ENCODE results near the gene ARHGAP15.

Gene ARHGAP15

DNA sequence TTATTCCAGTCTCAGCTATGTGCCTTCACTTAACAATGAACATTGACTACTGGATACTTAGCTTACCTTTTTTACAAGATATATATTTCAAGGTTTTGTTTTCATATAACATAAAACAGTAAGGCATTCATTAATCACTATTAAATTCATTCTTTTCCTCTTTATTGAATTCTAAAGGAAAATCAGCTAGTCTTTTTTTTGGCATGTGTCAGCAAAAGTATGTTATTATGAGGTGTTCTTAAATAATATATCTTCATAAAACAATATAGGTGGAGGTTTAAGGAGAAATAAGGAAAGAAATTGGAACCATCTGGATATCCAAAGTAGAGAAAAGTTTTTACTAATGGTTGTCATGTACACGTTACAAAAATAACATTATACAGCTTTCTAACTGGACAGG is 472.6 kb downstream of the ARHGAP15 start:
- no peak overlapping the region for H3K9ac ChIP-seq (ENCODE audit: insufficient read length, low read depth)
- no peak for DNase-seq (ENCODE audit: low read depth, low spot score)

DNA sequence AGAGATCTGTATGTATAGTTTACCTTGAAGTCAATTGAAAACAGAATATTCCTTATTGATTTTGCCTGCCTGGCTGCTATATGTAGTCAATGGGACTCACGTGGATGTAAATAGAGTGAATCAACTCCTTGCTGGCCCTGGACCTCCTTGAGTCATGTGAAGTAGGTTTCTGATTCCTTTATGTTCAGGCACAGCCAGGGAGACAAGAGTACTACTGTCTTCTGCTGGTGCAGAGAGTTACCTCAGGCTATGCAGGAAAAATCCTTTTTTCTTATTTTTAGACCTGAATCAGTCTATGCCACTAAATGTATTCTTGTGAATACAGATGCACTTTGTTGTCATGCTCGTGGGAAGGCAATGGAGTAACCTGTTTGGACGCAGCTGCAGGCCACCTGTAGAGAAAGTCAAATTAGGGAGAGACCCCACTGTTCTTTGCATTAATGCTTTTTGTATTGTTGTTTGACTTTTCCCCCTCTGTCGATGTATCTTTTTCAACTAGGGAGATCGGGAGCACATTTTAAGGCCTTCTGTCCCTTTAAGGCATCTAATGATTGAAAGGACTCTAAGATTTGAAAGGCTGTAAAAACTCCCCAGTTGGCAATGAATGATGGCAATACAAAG is 473.9 kb downstream of the ARHGAP15 start:
- TF ChIP-seq ZNF274 (IDR thresholded peaks at IDR 0.05; ENCODE audit: low read depth, low read length) (no peak), YY1 (IDR thresholded peaks at IDR 0.05; ENCODE audit: insufficient read depth, insufficient read length) (no peak), SUZ12 (IDR thresholded peaks at IDR 0.05; ENCODE audit: extremely low read depth, insufficient read depth, insufficient read length) (no peak)
- no peak for DNase-seq (ENCODE audit: low read depth, low spot score)
- Histone ChIP-seq H3K4me1 (ENCODE audit: insufficient read depth, insufficient read length) (no peaks in the 10 kb centered on the region), H3K9ac (ENCODE audit: insufficient read length, low read depth) (no peak overlapping the region), H3K27me3 (ENCODE audit: insufficient read depth, insufficient read length) (no peaks in the 10 kb centered on the region), H3K36me3 (ENCODE audit: insufficient read depth, insufficient read length, low read length) (no peaks in the 10 kb centered on the region), H3K4me3 (ENCODE audit: insufficient read length, low read depth) (no peak overlapping the region), H3K9me3 (ENCODE audit: insufficient read depth, low read length) (no peaks in the 10 kb centered on the region)

More for the DNA sequence above, 472.6 kb downstream of the ARHGAP15 start:
- Histone ChIP-seq H3K27me3 (ENCODE audit: insufficient read depth, insufficient read length) (no peaks in the 10 kb centered on the region), H3K4me3 (ENCODE audit: insufficient read length, low read depth) (no peak overlapping the region), H3K9me3 (ENCODE audit: insufficient read depth, low read length) (no peaks in the 10 kb centered on the region), H3K4me1 (ENCODE audit: insufficient read depth, insufficient read length) (no peaks in the 10 kb centered on the region), H3K36me3 (ENCODE audit: insufficient read depth, insufficient read length, low read length) (no peaks in the 10 kb centered on the region)
- TF ChIP-seq SUZ12 (IDR thresholded peaks at IDR 0.05; ENCODE audit: extremely low read depth, insufficient read depth, insufficient read length) (no peak), ZNF274 (IDR thresholded peaks at IDR 0.05; ENCODE audit: low read depth, low read length) (no peak), YY1 (IDR thresholded peaks at IDR 0.05; ENCODE audit: insufficient read depth, insufficient read length) (no peak)

DNA sequence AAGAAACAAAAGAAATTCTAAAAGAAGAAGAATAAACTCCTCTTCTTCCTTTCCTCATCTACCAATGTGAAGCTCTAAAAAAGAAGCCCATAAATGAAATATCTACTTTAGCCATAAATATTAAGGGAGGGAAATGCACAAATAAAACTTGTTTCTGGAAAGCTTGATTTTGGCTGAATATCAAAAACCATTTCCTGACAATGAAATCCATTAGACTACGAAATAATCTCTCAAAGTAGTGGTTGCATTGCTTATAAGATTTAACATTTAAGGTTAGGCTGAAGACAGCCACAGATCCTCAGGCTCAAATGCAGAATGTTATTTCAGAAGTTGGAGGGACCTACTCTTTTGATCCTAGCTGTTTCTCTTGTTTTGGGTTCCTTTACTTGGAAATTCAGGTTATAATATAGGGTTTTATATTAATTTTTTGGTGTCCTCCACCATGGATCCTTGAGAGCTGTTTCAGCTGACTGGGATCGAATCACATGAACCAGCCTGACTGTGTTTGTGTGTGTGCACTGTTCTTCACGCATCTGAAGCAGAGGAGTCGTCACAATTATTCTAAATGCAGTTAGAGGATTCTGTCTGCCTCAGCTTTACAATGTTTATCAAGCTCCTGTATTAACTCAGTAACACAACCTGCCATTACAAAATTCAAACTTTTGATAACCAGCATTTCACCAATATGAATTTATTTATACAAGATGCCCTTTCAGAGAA is 474.8 kb downstream of the ARHGAP15 start:
- no peak for DNase-seq (ENCODE audit: low read depth, low spot score)
- no peak overlapping the region for H3K9ac ChIP-seq (ENCODE audit: insufficient read length, low read depth)
- no peaks in the 10 kb centered on the region for H3K4me1 ChIP-seq (ENCODE audit: insufficient read depth, insufficient read length)
- no peaks in the 10 kb centered on the region for H3K36me3 ChIP-seq (ENCODE audit: insufficient read depth, insufficient read length, low read length)
- TF ChIP-seq SUZ12 (IDR thresholded peaks at IDR 0.05; ENCODE audit: extremely low read depth, insufficient read depth, insufficient read length) = no peak
- no peak for TF ChIP-seq ZNF274 (IDR thresholded peaks at IDR 0.05; ENCODE audit: low read depth, low read length)
- no peak overlapping the region for H3K4me3 ChIP-seq (ENCODE audit: insufficient read length, low read depth)
- no peaks in the 10 kb centered on the region for H3K27me3 ChIP-seq (ENCODE audit: insufficient read depth, insufficient read length)
- H3K9me3 ChIP-seq (ENCODE audit: insufficient read depth, low read length) = no peaks in the 10 kb centered on the region

DNA sequence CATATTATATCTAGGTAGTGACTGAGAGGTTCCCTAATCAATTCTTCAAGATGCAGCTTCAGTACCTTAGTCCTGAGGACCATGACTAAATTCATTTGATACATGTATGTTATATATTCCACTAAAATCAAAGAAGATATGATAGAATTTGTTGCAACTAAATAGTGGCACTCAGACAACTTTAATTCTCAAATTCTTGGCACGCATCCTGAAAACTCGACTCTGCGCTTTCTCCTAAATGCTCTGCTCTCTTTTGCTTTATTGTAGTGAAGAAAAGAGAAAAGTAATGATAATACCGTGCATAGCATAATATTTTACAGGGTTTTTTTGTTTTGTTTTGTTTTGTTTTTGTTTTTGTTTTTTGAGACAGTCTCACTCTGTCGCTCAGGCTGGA is 475.3 kb downstream of the ARHGAP15 start:
- no peak for DNase-seq (ENCODE audit: low read depth, low spot score)
- H3K4me1 ChIP-seq (ENCODE audit: insufficient read depth, insufficient read length) = no peaks in the 10 kb centered on the region
- H3K9me3 ChIP-seq (ENCODE audit: insufficient read depth, low read length) = no peaks in the 10 kb centered on the region
- H3K27me3 ChIP-seq (ENCODE audit: insufficient read depth, insufficient read length) = no peaks in the 10 kb centered on the region
- no peak overlapping the region for H3K4me3 ChIP-seq (ENCODE audit: insufficient read length, low read depth)
- TF ChIP-seq SUZ12 (IDR thresholded peaks at IDR 0.05; ENCODE audit: extremely low read depth, insufficient read depth, insufficient read length) (no peak), YY1 (IDR thresholded peaks at IDR 0.05; ENCODE audit: insufficient read depth, insufficient read length) (no peak), ZNF274 (IDR thresholded peaks at IDR 0.05; ENCODE audit: low read depth, low read length) (no peak)
- no peak overlapping the region for H3K9ac ChIP-seq (ENCODE audit: insufficient read length, low read depth)
- H3K36me3 ChIP-seq (ENCODE audit: insufficient read depth, insufficient read length, low read length) = no peaks in the 10 kb centered on the region

DNA sequence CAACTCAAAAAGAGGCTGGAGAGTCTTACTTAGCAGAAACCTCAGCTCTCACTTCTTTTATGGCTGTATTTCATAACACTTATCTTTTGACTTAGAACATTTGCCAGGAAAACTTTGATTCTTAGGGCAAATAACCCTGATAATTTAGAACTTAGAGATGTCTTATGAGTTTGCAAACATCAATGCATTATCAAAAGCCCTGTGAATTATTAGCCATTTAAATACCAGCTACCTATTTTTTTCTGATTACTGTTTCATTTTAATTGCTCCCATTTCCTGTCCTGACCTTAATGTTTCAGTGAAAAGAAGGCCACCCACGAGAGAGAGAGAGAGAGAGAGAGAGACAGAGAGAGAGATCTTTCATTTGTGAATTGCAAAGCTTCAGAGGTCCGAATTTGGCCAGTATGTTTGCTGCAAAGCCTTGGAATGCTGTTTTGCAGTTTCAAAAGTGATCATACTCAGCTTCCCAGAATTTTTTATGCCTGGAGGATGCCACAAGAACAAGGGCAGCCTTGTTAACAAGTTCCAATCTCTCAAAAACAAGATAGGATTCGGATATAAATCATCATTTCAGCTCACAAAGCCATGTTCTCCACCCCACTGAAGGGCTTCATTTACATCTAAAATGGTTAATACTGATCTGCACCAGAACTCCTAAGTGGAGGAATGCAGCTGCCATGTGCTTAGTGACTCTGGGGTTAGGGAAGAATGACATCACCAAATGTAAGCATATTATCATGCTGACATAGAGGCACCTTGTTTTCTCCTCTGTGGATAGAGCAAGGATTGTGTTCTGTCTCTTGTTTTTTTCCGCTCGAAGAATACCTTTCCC is 478.2 kb downstream of the ARHGAP15 start:
- no peaks in the 10 kb centered on the region for H3K36me3 ChIP-seq (ENCODE audit: insufficient read depth, insufficient read length, low read length)
- H3K9me3 ChIP-seq (ENCODE audit: insufficient read depth, low read length) = no peaks in the 10 kb centered on the region
- H3K9ac ChIP-seq (ENCODE audit: insufficient read length, low read depth) = no peak overlapping the region
- DNase-seq (ENCODE audit: low read depth, low spot score) = peak; percentile 64
- no peaks in the 10 kb centered on the region for H3K4me1 ChIP-seq (ENCODE audit: insufficient read depth, insufficient read length)
- no peaks in the 10 kb centered on the region for H3K27me3 ChIP-seq (ENCODE audit: insufficient read depth, insufficient read length)
- TF ChIP-seq YY1 (IDR thresholded peaks at IDR 0.05; ENCODE audit: insufficient read depth, insufficient read length) (no peak), SUZ12 (IDR thresholded peaks at IDR 0.05; ENCODE audit: extremely low read depth, insufficient read depth, insufficient read length) (no peak), ZNF274 (IDR thresholded peaks at IDR 0.05; ENCODE audit: low read depth, low read length) (no peak)
- H3K4me3 ChIP-seq (ENCODE audit: insufficient read length, low read depth) = no peak overlapping the region

DNA sequence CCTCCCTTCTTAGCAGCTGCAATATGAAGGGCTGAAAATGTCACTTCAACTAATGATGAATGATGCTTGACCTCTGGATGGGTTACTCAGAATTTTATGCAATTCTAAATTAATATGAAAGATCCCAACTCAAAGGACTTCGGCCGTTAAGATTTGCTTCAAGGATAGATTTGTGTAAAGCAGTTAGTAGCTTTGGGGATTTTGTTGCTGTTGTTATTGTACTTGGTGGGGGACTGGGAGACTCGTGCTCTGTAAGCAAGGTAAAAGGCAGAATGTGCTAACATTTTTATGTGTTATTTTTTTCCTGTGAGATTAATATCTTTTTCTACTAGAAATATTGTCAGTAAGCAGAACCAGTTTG is 478.8 kb downstream of the ARHGAP15 start:
- H3K27me3 ChIP-seq (ENCODE audit: insufficient read depth, insufficient read length) = no peaks in the 10 kb centered on the region
- no peaks in the 10 kb centered on the region for H3K36me3 ChIP-seq (ENCODE audit: insufficient read depth, insufficient read length, low read length)
- no peak overlapping the region for H3K4me3 ChIP-seq (ENCODE audit: insufficient read length, low read depth)
- no peak for TF ChIP-seq SUZ12 (IDR thresholded peaks at IDR 0.05; ENCODE audit: extremely low read depth, insufficient read depth, insufficient read length)
- TF ChIP-seq ZNF274 (IDR thresholded peaks at IDR 0.05; ENCODE audit: low read depth, low read length) = no peak
- TF ChIP-seq YY1 (IDR thresholded peaks at IDR 0.05; ENCODE audit: insufficient read depth, insufficient read length) = no peak
- H3K9me3 ChIP-seq (ENCODE audit: insufficient read depth, low read length) = no peaks in the 10 kb centered on the region
- H3K9ac ChIP-seq (ENCODE audit: insufficient read length, low read depth) = no peak overlapping the region
- DNase-seq (ENCODE audit: low read depth, low spot score) = no peak
- no peaks in the 10 kb centered on the region for H3K4me1 ChIP-seq (ENCODE audit: insufficient read depth, insufficient read length)

DNA sequence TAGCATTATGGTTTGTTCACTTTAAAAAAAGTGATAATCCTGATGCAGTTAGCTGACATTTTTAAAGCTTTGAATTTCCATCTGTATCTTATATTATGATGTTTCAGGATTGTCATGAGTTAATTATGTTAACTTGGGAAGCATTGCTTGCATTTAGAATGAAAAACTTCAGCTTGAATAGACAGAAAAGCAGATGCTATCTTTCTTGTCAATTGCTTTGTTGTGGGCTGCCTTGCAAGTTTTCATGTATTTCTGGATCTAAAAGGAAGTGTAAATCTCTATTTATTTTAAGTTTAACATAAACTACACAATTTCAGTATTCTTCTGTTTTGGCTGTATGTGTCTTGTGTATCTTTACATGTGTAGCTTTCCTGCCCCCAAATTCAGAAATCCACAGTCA is 479.5 kb downstream of the ARHGAP15 start:
- Histone ChIP-seq H3K27me3 (ENCODE audit: insufficient read depth, insufficient read length) (no peaks in the 10 kb centered on the region), H3K9me3 (ENCODE audit: insufficient read depth, low read length) (no peaks in the 10 kb centered on the region), H3K9ac (ENCODE audit: insufficient read length, low read depth) (no peak overlapping the region), H3K36me3 (ENCODE audit: insufficient read depth, insufficient read length, low read length) (no peaks in the 10 kb centered on the region), H3K4me1 (ENCODE audit: insufficient read depth, insufficient read length) (no peaks in the 10 kb centered on the region), H3K4me3 (ENCODE audit: insufficient read length, low read depth) (no peak overlapping the region)
- no peak for DNase-seq (ENCODE audit: low read depth, low spot score)
- no peak for TF ChIP-seq ZNF274 (IDR thresholded peaks at IDR 0.05; ENCODE audit: low read depth, low read length)
- TF ChIP-seq SUZ12 (IDR thresholded peaks at IDR 0.05; ENCODE audit: extremely low read depth, insufficient read depth, insufficient read length) = no peak
- TF ChIP-seq YY1 (IDR thresholded peaks at IDR 0.05; ENCODE audit: insufficient read depth, insufficient read length) = no peak

Data from NT2/D1 (cell line).